K562 (cell line): Measurements from ENCODE around the gene MYO18B. TPM values are rescaled to one million over a fixed set of nuclear protein-coding genes. Genes with fewer than 3 reads are reported as not detected.

Experiments used
- ATAC-seq: fragments of 200-7000 bp; cut with Tn5 transposase; 3 replicates; pipeline ENCODE4 v1.9.1; 2020; ENCODE audit warnings: moderate library complexity
- BruUV-seq: library from RNA; stranded (reverse); fragments of 400-500 nt; replicated peaks from 2 replicates; lab custom pipeline; 2021; lab: Mats Ljungman, UMichigan
- CTCF ChIA-PET: fragments of 300-600 bp; formaldehyde crosslinking; extraction: SDS; loops from one replicate; lab custom pipeline; 2021; ENCODE audit warnings: low intra/inter-chr PET ratio; lab: Yijun Ruan, JAX
- POLR2A ChIA-PET: fragments of 300-600, 350-650 bp; sonication (Branson Sonifier 250); formaldehyde crosslinking; extraction: SDS; loops from one replicate; lab custom pipeline; 2021; ENCODE audit warnings: antibody characterized with exemption, inconsistent platforms; lab: Yijun Ruan, JAX
- DNase-seq, 4 experiments: peaks; one replicate each; pipeline versions ENCODE4 v3.0.0 to v3.0.0-alpha.2; 2011 to 2018; ENCODE audit warnings: low spot score in 3 of 4, mixed read lengths in 3 of 4; ENCODE audit errors: extremely low read depth in 1 of 4
- FAIRE-seq: peaks from 2 replicates; lab custom pipeline; 2011; peaks lifted over from hg19 to GRCh38; lab: Jason Lieb, UNC
- H2AFZ ChIP-seq: 2 replicates; pipeline ENCODE4 v1.6.0; 2011; ENCODE audit warnings: low read depth, low read length, control low read depth, inconsistent platforms
- H3K27ac ChIP-seq: fragments of 200-600 bp; 3 replicates; pipeline ENCODE4 v1.8.0; 2011; ENCODE audit warnings: low read depth, mild to moderate bottlenecking, control low read depth, inconsistent platforms, low read length, moderate library complexity, mixed read lengths; ENCODE audit errors: extremely low read depth
- H3K27me3 ChIP-seq, 2 experiments: fragments of 300-600 bp in 1 of 2; 2 replicates in 1 of 2; 3 replicates in 1 of 2; pipeline versions ENCODE4 v1.6.0 to v1.8.0; 2011; ENCODE audit warnings: inconsistent platforms in 2 of 2, low read length in 2 of 2, mild to moderate bottlenecking in 1 of 2, mixed read lengths in 1 of 2, moderate library complexity in 1 of 2; ENCODE audit not compliant: control insufficient read depth in 2 of 2, insufficient read depth in 2 of 2
- H3K36me3 ChIP-seq: fragments of 300-600 bp; 3 replicates; pipeline ENCODE4 v1.8.0; 2011; ENCODE audit warnings: mild to moderate bottlenecking, low read length, inconsistent platforms; ENCODE audit not compliant: control insufficient read depth, insufficient read depth
- H3K4me1 ChIP-seq, 2 experiments: fragments of 200-600 bp in 1 of 2; replicated peaks in 1 of 2; 2 replicates in 1 of 2; 3 replicates in 1 of 2; pipeline versions ENCODE4 v1.5.1 to v1.8.0; 2011; ENCODE audit warnings: inconsistent platforms in 2 of 2, low read length in 2 of 2, mild to moderate bottlenecking in 1 of 2, mixed read lengths in 1 of 2, moderate library complexity in 1 of 2; ENCODE audit not compliant: control insufficient read depth in 2 of 2, insufficient read depth in 2 of 2
- H3K4me2 ChIP-seq: 2 replicates; pipeline ENCODE4 v1.6.1; 2011; ENCODE audit warnings: low read length, control low read depth, inconsistent platforms, mixed read lengths; ENCODE audit not compliant: insufficient read depth
- H3K4me3 ChIP-seq: fragments of 200-600 bp; sonication (generic), shearing (Covaris generic); 2 replicates; pipeline ENCODE4 v1.5.1; 2016; ENCODE audit warnings: control low read depth, inconsistent platforms
- H3K79me2 ChIP-seq: fragments of 200-600 bp; 3 replicates; pipeline ENCODE4 v1.8.0; 2011; ENCODE audit warnings: low read length, inconsistent platforms; ENCODE audit not compliant: control insufficient read depth, insufficient read depth
- H3K9ac ChIP-seq, 2 experiments: 2 replicates each; pipeline versions ENCODE4 v1.6.0 to v1.6.1; 2011; ENCODE audit warnings: low read depth in 2 of 2, low read length in 2 of 2, control low read depth in 1 of 2, inconsistent platforms in 1 of 2, mild to moderate bottlenecking in 1 of 2, mixed read lengths in 1 of 2; ENCODE audit not compliant: insufficient read depth in 1 of 2
- H3K9me1 ChIP-seq: one replicate; pipeline ENCODE4 v1.6.0; 2011; ENCODE audit warnings: inconsistent platforms, mild to moderate bottlenecking, low read length, moderate library complexity; ENCODE audit not compliant: control insufficient read depth, insufficient read depth
- H3K9me3 ChIP-seq: replicated peaks from 2 replicates; pipeline ENCODE4 v1.5.1; 2011; ENCODE audit warnings: low read depth, low read length, inconsistent platforms; ENCODE audit not compliant: control insufficient read depth, insufficient read depth
- H4K20me1 ChIP-seq: replicated peaks from 2 replicates; pipeline ENCODE4 v1.6.1; 2011; ENCODE audit warnings: low read length, inconsistent platforms, mixed read lengths; ENCODE audit not compliant: control insufficient read depth, insufficient read depth
- ATF1 ChIP-seq, 2 experiments: fragments of 450-650 bp in 1 of 2; IDR thresholded peaks; 2 replicates each; pipeline ENCODE4 v1.6.1; 2016; ENCODE audit warnings: missing compliant biosample characterization in 1 of 2, missing genetic modification characterization in 1 of 2
- CBFA2T2 ChIP-seq: fragments of 450-650 bp; conservative IDR thresholded peaks from 2 replicates; pipeline ENCODE4 v1.6.1; 2017; ENCODE audit warnings: mild to moderate bottlenecking
- NCOA1 ChIP-seq: fragments of 450-650 bp; IDR thresholded peaks from 2 replicates; pipeline ENCODE4 v1.6.1; 2016; ENCODE audit warnings: low read depth
- RHOXF2B ChIP-seq: fragments of 250-450 bp; sonication (Bioruptor Pico); conservative IDR thresholded peaks from 2 replicates; pipeline ENCODE4 v1.5.1; 2021
- SAFB ChIP-seq: fragments of 200-400 bp; formaldehyde crosslinking; IDR thresholded peaks from 2 replicates; pipeline ENCODE4 v1.6.1; 2017; ENCODE audit warnings: low read depth, low read length, borderline replicate concordance
- ZNF354B ChIP-seq: fragments of 250-450 bp; sonication (Bioruptor Pico); IDR thresholded peaks from 2 replicates; pipeline ENCODE4 v1.4.0; 2020
- ZNF699 ChIP-seq: fragments of 250-450 bp; sonication (Bioruptor Pico); IDR thresholded peaks from 2 replicates; pipeline ENCODE4 v1.8.0; 2021; ENCODE audit warnings: mild to moderate bottlenecking, moderate library complexity; ENCODE audit not compliant: insufficient replicate concordance
- WGBS: fragments of 100-300 bp; shearing (Covaris generic); methylation state at CpG from one replicate; pipeline ENCODE4 v1.1.6; 2016; ENCODE audit warnings: low coverage, mixed read lengths; ENCODE audit not compliant: insufficient coverage; ENCODE audit errors: missing lambda C conversion rate; 5-methylcytosine and 5-hydroxymethylcytosine counted together
- in situ Hi-C: fragments of 300-500 bp; cut with MboI; formaldehyde crosslinking; loops from 4 replicates; pipeline ENCODE4 v1.15.0; 2018; ENCODE audit warnings: inconsistent platforms, mixed read lengths
- intact Hi-C: fragments of 100-400 bp; cut with micrococcal nuclease; formaldehyde crosslinking; loops from 2 replicates; pipeline ENCODE4 v1.14.2; 2022
- polyA plus RNA-seq, 8 experiments: library from polyadenylated mRNA; depleted of rRNA in 4 of 8; stranded (reverse) in 5 of 8; unstranded in 3 of 8; fragments of >200 nt; fragmentation: Nextera tagmentation in 2 of 8; fragmentation: Illumina TruSeq in 1 of 8; extraction: Ambion mirVana in 2 of 8; extraction: Trizol in 1 of 8; gene quantifications; 2 replicates each; pipeline versions ENCODE4 v1.2.1 to v1.2.3, GENCODE V29; 2011 to 2014; ENCODE audit warnings: inconsistent platforms in 1 of 8, missing spikeins in 1 of 8
- total RNA-seq, 7 experiments: library from RNA; depleted of rRNA in 6 of 7; stranded (reverse); fragments of >200 nt in 6 of 7; fragmentation: Illumina TruSeq in 2 of 7; extraction: Trizol in 2 of 7; gene quantifications; 2 replicates each; pipeline versions ENCODE4 v1.2.1 to v1.2.3, GENCODE V29; 2011 to 2021; ENCODE audit warnings: low replicate concordance in 1 of 7
- TF ChIP-seq, protein P1 (sequence below): fragments of 250-450 bp; sonication (Bioruptor Pico); IDR thresholded peaks from 2 replicates; pipeline ENCODE4 v1.5.0; 2022; ENCODE audit warnings: mild to moderate bottlenecking
- TF ChIP-seq, protein P2 (sequence below), 3 experiments: fragments of 200-800 bp in 1 of 3; fragments of 250-450 bp in 1 of 3; fragments of 450-650 bp in 1 of 3; sonication (Bioruptor Pico) in 1 of 3; sonication (Bioruptor generic) in 1 of 3; formaldehyde crosslinking in 1 of 3; IDR thresholded peaks; 2 replicates each; pipeline versions ENCODE4 v1.6.1 to v1.8.0; 2016 to 2022; ENCODE audit warnings: mild to moderate bottlenecking in 2 of 3, missing genetic modification characterization in 2 of 3, missing compliant biosample characterization in 1 of 3, moderate library complexity in 1 of 3
- TF ChIP-seq, protein P3 (sequence below): fragments of 450-650 bp; formaldehyde crosslinking; IDR thresholded peaks from 2 replicates; pipeline ENCODE4 v1.4.0; 2022; ENCODE audit warnings: missing genetic modification characterization

MYO18B gene
- total and polyA plus RNA-seq, 9 of the 15 experiments (the other 6 are each of a cell fraction or from before 2014, with no cell fraction given) = 0.06 to 7.0 (median 4.3) TPM

DNA sequence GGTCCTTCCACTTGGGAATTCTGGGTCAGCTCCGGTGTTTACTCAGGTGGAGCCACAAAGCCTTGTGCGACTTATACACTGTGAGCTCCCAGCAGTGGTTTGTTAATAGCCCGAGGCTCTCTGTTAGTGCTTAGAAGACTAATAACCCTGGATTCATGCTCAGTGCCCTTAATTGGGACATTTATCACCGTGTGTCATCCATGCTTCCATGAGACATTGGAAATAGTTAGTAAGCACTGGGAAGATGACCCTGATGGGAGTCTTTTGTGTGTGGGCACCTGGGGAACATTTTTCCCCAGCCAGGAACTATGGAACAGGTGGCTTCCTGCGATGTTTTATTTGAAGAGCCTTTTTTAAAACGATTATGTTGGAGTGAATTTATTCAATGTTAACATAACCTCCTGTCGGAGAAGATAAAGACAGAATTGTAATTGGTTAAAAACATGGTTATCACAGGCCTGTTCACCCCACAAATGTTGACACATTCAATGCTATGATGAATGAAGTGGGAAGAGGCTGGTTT, 188.9 kb downstream of the MYO18B start:
- Histone ChIP-seq H3K4me1 (no peaks in the 10 kb centered on the region; a peak in 1 of 5 replicates), H3K27ac (no peak overlapping the region), H3K36me3 (no peaks in the 10 kb centered on the region), H3K27me3 (no peaks in the 10 kb centered on the region), H2AFZ (no peak overlapping the region), H4K20me1 (no peaks in the 10 kb centered on the region; the same call in 1 of the 2 replicates), H3K9ac (no peak overlapping the region), H3K4me3 (no peak overlapping the region), H3K4me2 (no peak overlapping the region), H3K9me1 (no peaks in the 10 kb centered on the region), H3K79me2 (no peaks in the 10 kb centered on the region), H3K9me3 (no peaks in the 10 kb centered on the region)
- no peak for DNase-seq
- BruUV-seq = no TSS peak
- TF ChIP-seq, protein P1, sequence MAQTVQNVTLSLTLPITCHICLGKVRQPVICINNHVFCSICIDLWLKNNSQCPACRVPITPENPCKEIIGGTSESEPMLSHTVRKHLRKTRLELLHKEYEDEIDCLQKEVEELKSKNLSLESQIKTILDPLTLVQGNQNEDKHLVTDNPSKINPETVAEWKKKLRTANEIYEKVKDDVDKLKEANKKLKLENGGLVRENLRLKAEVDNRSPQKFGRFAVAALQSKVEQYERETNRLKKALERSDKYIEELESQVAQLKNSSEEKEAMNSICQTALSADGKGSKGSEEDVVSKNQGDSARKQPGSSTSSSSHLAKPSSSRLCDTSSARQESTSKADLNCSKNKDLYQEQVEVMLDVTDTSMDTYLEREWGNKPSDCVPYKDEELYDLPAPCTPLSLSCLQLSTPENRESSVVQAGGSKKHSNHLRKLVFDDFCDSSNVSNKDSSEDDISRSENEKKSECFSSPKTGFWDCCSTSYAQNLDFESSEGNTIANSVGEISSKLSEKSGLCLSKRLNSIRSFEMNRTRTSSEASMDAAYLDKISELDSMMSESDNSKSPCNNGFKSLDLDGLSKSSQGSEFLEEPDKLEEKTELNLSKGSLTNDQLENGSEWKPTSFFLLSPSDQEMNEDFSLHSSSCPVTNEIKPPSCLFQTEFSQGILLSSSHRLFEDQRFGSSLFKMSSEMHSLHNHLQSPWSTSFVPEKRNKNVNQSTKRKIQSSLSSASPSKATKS (CRISPR knock-in tag) = no peak
- TF ChIP-seq, protein P2, sequence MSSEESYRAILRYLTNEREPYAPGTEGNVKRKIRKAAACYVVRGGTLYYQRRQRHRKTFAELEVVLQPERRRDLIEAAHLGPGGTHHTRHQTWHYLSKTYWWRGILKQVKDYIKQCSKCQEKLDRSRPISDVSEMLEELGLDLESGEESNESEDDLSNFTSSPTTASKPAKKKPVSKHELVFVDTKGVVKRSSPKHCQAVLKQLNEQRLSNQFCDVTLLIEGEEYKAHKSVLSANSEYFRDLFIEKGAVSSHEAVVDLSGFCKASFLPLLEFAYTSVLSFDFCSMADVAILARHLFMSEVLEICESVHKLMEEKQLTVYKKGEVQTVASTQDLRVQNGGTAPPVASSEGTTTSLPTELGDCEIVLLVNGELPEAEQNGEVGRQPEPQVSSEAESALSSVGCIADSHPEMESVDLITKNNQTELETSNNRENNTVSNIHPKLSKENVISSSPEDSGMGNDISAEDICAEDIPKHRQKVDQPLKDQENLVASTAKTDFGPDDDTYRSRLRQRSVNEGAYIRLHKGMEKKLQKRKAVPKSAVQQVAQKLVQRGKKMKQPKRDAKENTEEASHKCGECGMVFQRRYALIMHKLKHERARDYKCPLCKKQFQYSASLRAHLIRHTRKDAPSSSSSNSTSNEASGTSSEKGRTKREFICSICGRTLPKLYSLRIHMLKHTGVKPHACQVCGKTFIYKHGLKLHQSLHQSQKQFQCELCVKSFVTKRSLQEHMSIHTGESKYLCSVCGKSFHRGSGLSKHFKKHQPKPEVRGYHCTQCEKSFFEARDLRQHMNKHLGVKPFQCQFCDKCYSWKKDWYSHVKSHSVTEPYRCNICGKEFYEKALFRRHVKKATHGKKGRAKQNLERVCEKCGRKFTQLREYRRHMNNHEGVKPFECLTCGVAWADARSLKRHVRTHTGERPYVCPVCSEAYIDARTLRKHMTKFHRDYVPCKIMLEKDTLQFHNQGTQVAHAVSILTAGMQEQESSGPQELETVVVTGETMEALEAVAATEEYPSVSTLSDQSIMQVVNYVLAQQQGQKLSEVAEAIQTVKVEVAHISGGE (CRISPR knock-in tag; IDR thresholded peaks at IDR 0.05) = no peak
- TF ChIP-seq ZNF354B (CRISPR knock-in tag) (no peak), CBFA2T2 (no peak), SAFB (no peak), ATF1 (CRISPR knock-in tag; IDR thresholded peaks at IDR 0.05) (no peak), ATF1 (tag; IDR thresholded peaks at IDR 0.05) (no peak), ZNF699 (CRISPR knock-in tag) (no peak), RHOXF2B (no peak), NCOA1 (no peak)
- TF ChIP-seq, protein P3, sequence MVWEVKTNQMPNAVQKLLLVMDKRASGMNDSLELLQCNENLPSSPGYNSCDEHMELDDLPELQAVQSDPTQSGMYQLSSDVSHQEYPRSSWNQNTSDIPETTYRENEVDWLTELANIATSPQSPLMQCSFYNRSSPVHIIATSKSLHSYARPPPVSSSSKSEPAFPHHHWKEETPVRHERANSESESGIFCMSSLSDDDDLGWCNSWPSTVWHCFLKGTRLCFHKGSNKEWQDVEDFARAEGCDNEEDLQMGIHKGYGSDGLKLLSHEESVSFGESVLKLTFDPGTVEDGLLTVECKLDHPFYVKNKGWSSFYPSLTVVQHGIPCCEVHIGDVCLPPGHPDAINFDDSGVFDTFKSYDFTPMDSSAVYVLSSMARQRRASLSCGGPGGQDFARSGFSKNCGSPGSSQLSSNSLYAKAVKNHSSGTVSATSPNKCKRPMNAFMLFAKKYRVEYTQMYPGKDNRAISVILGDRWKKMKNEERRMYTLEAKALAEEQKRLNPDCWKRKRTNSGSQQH (CRISPR knock-in tag) = no peak
- ATAC-seq = no peak
- POLR2A ChIA-PET = no interaction called here
- no peak for FAIRE-seq
- in situ Hi-C loops (no loop called here), intact Hi-C loops (no loop called here)
- WGBS = 44% methylated on average over 7 of the region's 7 CpGs
- CTCF ChIA-PET = no interaction called here
